ENCODE results near the gene DENND1B.

Gene DENND1B

DNA sequence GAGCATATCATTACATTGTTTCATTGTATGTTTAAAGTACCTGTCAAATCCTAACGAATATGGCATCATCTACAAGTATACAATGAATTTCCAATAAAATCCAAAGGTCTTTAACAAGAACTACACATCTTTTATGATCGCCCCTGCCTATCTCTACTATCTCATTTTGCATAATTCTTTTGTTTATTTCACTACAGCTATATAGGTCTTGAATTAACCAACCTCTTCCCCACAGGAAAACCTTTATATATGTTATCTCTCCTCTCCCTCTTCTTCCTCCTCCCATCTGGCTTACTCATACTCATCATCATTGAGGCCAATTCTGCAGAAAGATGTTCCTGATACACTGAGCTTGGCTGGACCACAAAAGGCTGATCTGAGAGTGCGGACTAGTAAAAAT, 175.5 kb downstream of the DENND1B start:
- H3K79me2 ChIP-seq (ENCODE audit: insufficient read depth, low read length): no peaks in the 10 kb centered on the region
- no peak overlapping the region for H3K9ac ChIP-seq (ENCODE audit: low read depth, low read length)
- H3K27ac ChIP-seq (ENCODE audit: low read length): no peak overlapping the region
- no peak overlapping the region for H3K4me2 ChIP-seq (ENCODE audit: insufficient read depth, low read length)
- TF ChIP-seq, protein P1, sequence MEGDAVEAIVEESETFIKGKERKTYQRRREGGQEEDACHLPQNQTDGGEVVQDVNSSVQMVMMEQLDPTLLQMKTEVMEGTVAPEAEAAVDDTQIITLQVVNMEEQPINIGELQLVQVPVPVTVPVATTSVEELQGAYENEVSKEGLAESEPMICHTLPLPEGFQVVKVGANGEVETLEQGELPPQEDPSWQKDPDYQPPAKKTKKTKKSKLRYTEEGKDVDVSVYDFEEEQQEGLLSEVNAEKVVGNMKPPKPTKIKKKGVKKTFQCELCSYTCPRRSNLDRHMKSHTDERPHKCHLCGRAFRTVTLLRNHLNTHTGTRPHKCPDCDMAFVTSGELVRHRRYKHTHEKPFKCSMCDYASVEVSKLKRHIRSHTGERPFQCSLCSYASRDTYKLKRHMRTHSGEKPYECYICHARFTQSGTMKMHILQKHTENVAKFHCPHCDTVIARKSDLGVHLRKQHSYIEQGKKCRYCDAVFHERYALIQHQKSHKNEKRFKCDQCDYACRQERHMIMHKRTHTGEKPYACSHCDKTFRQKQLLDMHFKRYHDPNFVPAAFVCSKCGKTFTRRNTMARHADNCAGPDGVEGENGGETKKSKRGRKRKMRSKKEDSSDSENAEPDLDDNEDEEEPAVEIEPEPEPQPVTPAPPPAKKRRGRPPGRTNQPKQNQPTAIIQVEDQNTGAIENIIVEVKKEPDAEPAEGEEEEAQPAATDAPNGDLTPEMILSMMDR (IDR thresholded peaks at IDR 0.05; ENCODE audit: borderline replicate concordance, extremely low read depth, low read length, poor library complexity, severe bottlenecking): no peak
- no peak for TF ChIP-seq EZH2 (IDR thresholded peaks at IDR 0.05; ENCODE audit: borderline replicate concordance, low read depth, low read length, severe bottlenecking)
- H4K20me1 ChIP-seq (ENCODE audit: insufficient read depth, low read length): no peaks in the 10 kb centered on the region
- no peak overlapping the region for H2AFZ ChIP-seq (ENCODE audit: low read depth, low read length)
- no peaks in the 10 kb centered on the region for H3K9me3 ChIP-seq (ENCODE audit: insufficient read depth, low read length, severe bottlenecking)
- DNase-seq (no peak), ATAC-seq (ENCODE audit: insufficient read depth, low read depth) (no peak)
- H3K27me3 ChIP-seq (ENCODE audit: insufficient read depth, low read length, poor library complexity): no peaks in the 10 kb centered on the region
- H3K4me1 ChIP-seq (ENCODE audit: insufficient read depth, low read length): no peaks in the 10 kb centered on the region
- H3K36me3 ChIP-seq (ENCODE audit: insufficient read depth, low read length): peaks cover 17% of the 10 kb centered on the region; the same call in 1 of the 2 replicates
- H3K4me3 ChIP-seq (ENCODE audit: low read depth in 1 of 2, low read length in 2 of 2): no peak overlapping the region

DNA sequence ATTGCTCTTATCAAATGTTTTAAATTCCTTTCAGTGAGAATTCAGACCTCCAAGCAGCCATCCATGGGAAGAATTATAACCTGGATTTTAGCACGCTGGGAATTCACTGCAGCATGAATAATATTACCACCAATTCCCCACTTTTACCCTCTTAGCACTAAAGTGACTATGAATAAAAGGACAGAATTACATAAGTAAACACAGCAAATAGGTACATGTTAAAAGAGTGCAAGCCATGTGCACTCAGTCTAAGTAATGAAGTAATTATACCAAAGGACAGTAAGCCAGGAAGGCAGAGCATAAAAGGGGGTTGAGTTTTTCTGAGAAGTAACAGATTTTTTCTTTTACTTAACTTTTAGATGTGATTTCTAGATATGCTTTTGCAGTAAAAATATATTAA, 176.3 kb downstream of the DENND1B start:
- Histone ChIP-seq H3K9me3 (ENCODE audit: insufficient read depth, low read length, severe bottlenecking) (no peaks in the 10 kb centered on the region), H3K4me1 (ENCODE audit: insufficient read depth, low read length) (no peaks in the 10 kb centered on the region), H3K4me3 (ENCODE audit: low read depth in 1 of 2, low read length in 2 of 2) (no peak overlapping the region), H3K36me3 (ENCODE audit: insufficient read depth, low read length) (peaks cover 22% of the 10 kb centered on the region; the same call in 1 of the 2 replicates), H3K4me2 (ENCODE audit: insufficient read depth, low read length) (no peak overlapping the region), H3K27ac (ENCODE audit: low read length) (no peak overlapping the region), H2AFZ (ENCODE audit: low read depth, low read length) (no peak overlapping the region), H4K20me1 (ENCODE audit: insufficient read depth, low read length) (no peaks in the 10 kb centered on the region), H3K79me2 (ENCODE audit: insufficient read depth, low read length) (no peaks in the 10 kb centered on the region), H3K27me3 (ENCODE audit: insufficient read depth, low read length, poor library complexity) (no peaks in the 10 kb centered on the region), H3K9ac (ENCODE audit: low read depth, low read length) (no peak overlapping the region)
- ATAC-seq (ENCODE audit: insufficient read depth, low read depth): no peak
- TF ChIP-seq, protein P1 (IDR thresholded peaks at IDR 0.05; ENCODE audit: borderline replicate concordance, extremely low read depth, low read length, poor library complexity, severe bottlenecking): no peak
- no peak for TF ChIP-seq EZH2 (IDR thresholded peaks at IDR 0.05; ENCODE audit: borderline replicate concordance, low read depth, low read length, severe bottlenecking)
- DNase-seq: no peak

- Histone ChIP-seq H3K27ac (ENCODE audit: low read length) (no peak overlapping the region), H3K9me3 (ENCODE audit: insufficient read depth, low read length, severe bottlenecking) (no peaks in the 10 kb centered on the region), H3K9ac (ENCODE audit: low read depth, low read length) (no peak overlapping the region), H3K36me3 (ENCODE audit: insufficient read depth, low read length) (peaks cover 35% of the 10 kb centered on the region; the same call in 1 of the 2 replicates), H3K4me1 (ENCODE audit: insufficient read depth, low read length) (no peaks in the 10 kb centered on the region), H3K4me2 (ENCODE audit: insufficient read depth, low read length) (no peak overlapping the region), H4K20me1 (ENCODE audit: insufficient read depth, low read length) (no peaks in the 10 kb centered on the region), H3K79me2 (ENCODE audit: insufficient read depth, low read length) (no peaks in the 10 kb centered on the region), H3K27me3 (ENCODE audit: insufficient read depth, low read length, poor library complexity) (no peaks in the 10 kb centered on the region), H3K4me3 (ENCODE audit: low read depth in 1 of 2, low read length in 2 of 2) (no peak overlapping the region), H2AFZ (ENCODE audit: low read depth, low read length) (no peak overlapping the region)
- no peak for ATAC-seq (ENCODE audit: insufficient read depth, low read depth)
- DNase-seq: no peak
- no peak for TF ChIP-seq EZH2 (IDR thresholded peaks at IDR 0.05; ENCODE audit: borderline replicate concordance, low read depth, low read length, severe bottlenecking)
- TF ChIP-seq, protein P1 (IDR thresholded peaks at IDR 0.05; ENCODE audit: borderline replicate concordance, extremely low read depth, low read length, poor library complexity, severe bottlenecking): no peak
Observed at GRCh38 chr1:197595304-197595904, 179.9 kb downstream of the DENND1B start.
